ENCODE data around the gene KANK3. TPM values are rescaled to one million over a fixed set of nuclear protein-coding genes. Genes with fewer than 3 reads are reported as not detected.

The KANK3 gene
- total RNA-seq, 1 experiment from 2014 or later = 7.7 TPM

DNA sequence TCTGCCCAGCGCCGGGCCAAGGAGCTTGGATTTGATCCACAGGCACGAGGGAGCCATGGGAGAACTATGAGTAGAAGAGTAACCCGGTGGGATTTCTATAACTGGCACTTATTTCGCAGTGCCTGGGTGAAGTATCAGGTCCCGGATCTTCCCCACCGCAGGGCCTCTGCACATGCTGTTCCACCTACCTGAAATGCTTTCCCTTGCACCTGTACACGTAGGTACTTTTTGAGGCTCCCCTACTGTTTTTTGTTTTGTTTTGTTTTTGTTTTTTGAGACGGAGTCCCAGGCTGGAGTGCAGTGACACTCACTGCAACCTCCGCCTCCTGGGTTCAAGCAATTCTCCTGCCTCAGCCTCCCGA is 402 bp upstream of the KANK3 start:
- H3K27me3 Mint-ChIP-seq (ENCODE audit: low read depth) = peaks cover 23% of the 10 kb centered on the region
- no peak for DNase-seq
- Histone ChIP-seq H4K5ac (ENCODE audit: insufficient read length, low read depth, low read length) (no peak overlapping the region), H4K91ac (ENCODE audit: insufficient read length, low read depth, low read length) (no peak overlapping the region), H3K9me3 (ENCODE audit: control insufficient read depth, low read depth, low read length) (no peaks in the 10 kb centered on the region), H3K9ac (ENCODE audit: extremely low read depth, insufficient read length, low read length) (no peak overlapping the region), H2AFZ (ENCODE audit: low read length) (no peak overlapping the region), H3K14ac (ENCODE audit: insufficient read depth, low read length) (no peak overlapping the region), H3K27me3 (ENCODE audit: insufficient read depth, low read length) (no peaks in the 10 kb centered on the region), H2BK20ac (ENCODE audit: low read depth, low read length, poor library complexity, severe bottlenecking) (no peak overlapping the region), H3K79me1 (ENCODE audit: insufficient read depth, low read depth, low read length, poor library complexity, severe bottlenecking) (no peaks in the 10 kb centered on the region), H3K4ac (ENCODE audit: low read depth, low read length) (no peak overlapping the region), H3K23me2 (ENCODE audit: insufficient read length, low read depth, low read length, poor library complexity, severe bottlenecking) (peaks cover 4% of the 10 kb centered on the region), H3K23ac (ENCODE audit: insufficient read length, low read depth, low read length) (no peak overlapping the region), H4K8ac (replicated peaks; ENCODE audit: insufficient read length, low read depth, low read length) (no peak overlapping the region), H3K56ac (ENCODE audit: insufficient read length, low read depth, low read length) (no peak overlapping the region), H2AK5ac (ENCODE audit: insufficient read length, low read length) (no peak overlapping the region), H4K20me1 (ENCODE audit: control insufficient read depth, insufficient read depth, insufficient read length) (no peaks in the 10 kb centered on the region), H3K27ac (ENCODE audit: insufficient read length, low read depth, low read length) (no peak overlapping the region), H3K79me2 (ENCODE audit: insufficient read depth, low read length) (no peaks in the 10 kb centered on the region), H2BK120ac (ENCODE audit: low read depth, low read length, poor library complexity, severe bottlenecking) (no peak overlapping the region), H2BK12ac (ENCODE audit: insufficient read length, low read depth, low read length) (no peak overlapping the region), H3T11ph (ENCODE audit: low read length) (no peak overlapping the region), H2BK5ac (ENCODE audit: insufficient read length, low read length) (no peak overlapping the region), H3K4me2 (ENCODE audit: insufficient read depth, insufficient read length, low read length) (no peak overlapping the region), H3K4me1 (ENCODE audit: insufficient read depth, low read length) (no peaks in the 10 kb centered on the region; the same call in 1 of the 2 replicates), H2BK15ac (ENCODE audit: low read depth, low read length) (no peak overlapping the region), H3K18ac (ENCODE audit: insufficient read length, low read depth, low read length) (no peak overlapping the region)
- no peak overlapping the region for H3K27ac Mint-ChIP-seq
- H3K4me3 Mint-ChIP-seq = peak overlapping the region; percentile 65 to 75
- H3K9me3 Mint-ChIP-seq = no peaks in the 10 kb centered on the region
- WGBS (ENCODE audit: extremely low coverage, insufficient read length, low lambda C conversion rate) = no CpG with 5 or more reads among the region's 11 CpGs
- H3K4me1 Mint-ChIP-seq = peaks cover 12 to 19% of the 10 kb centered on the region in 2 experiments
- TF ChIP-seq, protein P1, sequence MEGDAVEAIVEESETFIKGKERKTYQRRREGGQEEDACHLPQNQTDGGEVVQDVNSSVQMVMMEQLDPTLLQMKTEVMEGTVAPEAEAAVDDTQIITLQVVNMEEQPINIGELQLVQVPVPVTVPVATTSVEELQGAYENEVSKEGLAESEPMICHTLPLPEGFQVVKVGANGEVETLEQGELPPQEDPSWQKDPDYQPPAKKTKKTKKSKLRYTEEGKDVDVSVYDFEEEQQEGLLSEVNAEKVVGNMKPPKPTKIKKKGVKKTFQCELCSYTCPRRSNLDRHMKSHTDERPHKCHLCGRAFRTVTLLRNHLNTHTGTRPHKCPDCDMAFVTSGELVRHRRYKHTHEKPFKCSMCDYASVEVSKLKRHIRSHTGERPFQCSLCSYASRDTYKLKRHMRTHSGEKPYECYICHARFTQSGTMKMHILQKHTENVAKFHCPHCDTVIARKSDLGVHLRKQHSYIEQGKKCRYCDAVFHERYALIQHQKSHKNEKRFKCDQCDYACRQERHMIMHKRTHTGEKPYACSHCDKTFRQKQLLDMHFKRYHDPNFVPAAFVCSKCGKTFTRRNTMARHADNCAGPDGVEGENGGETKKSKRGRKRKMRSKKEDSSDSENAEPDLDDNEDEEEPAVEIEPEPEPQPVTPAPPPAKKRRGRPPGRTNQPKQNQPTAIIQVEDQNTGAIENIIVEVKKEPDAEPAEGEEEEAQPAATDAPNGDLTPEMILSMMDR (conservative IDR thresholded peaks at IDR 0.05) = no peak
- no peaks in the 10 kb centered on the region; a peak in 1 of 7 replicates for H3K36me3 Mint-ChIP-seq (ENCODE audit: insufficient read depth in 1 of 3, low read depth in 3 of 3)
